ENCODE results near the gene ZNF142. TPM values are rescaled to one million over a fixed set of nuclear protein-coding genes. Genes with fewer than 3 reads are reported as not detected.

Gene ZNF142, protein sequence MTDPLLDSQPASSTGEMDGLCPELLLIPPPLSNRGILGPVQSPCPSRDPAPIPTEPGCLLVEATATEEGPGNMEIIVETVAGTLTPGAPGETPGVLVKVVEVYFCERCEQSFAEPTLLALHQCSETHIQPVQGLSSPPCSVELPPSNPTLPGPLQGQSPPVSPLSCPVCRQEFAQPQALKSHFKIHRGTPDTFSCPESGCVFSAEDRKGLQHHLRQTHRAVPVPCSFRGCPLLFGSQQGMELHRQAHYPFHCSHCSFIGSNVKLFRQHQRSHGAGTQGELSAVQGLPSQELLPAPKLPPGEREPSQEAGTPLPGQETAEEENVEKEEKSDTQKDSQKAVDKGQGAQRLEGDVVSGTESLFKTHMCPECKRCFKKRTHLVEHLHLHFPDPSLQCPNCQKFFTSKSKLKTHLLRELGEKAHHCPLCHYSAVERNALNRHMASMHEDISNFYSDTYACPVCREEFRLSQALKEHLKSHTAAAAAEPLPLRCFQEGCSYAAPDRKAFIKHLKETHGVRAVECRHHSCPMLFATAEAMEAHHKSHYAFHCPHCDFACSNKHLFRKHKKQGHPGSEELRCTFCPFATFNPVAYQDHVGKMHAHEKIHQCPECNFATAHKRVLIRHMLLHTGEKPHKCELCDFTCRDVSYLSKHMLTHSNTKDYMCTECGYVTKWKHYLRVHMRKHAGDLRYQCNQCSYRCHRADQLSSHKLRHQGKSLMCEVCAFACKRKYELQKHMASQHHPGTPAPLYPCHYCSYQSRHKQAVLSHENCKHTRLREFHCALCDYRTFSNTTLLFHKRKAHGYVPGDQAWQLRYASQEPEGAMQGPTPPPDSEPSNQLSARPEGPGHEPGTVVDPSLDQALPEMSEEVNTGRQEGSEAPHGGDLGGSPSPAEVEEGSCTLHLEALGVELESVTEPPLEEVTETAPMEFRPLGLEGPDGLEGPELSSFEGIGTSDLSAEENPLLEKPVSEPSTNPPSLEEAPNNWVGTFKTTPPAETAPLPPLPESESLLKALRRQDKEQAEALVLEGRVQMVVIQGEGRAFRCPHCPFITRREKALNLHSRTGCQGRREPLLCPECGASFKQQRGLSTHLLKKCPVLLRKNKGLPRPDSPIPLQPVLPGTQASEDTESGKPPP (N-terminal part only)
- total RNA-seq: 10 to 100 TPM; 13.2 to 46.6 (median 34.0) TPM

- ATAC-seq (peak; percentile 73 to 77), DNase-seq (peak; percentile 91 to 92)
- Histone ChIP-seq H3K4me1 (peaks cover 41 to 45% of the 10 kb centered on the region in 2 donors), H3K27ac (peak within 1 kb of the TSS; percentile 95 to 98 (median 97)), H3K36me3 (peaks cover 0 to 47% of the 10 kb centered on the region in 2 donors), H3K27me3 (no peaks in the 10 kb centered on the region), H3K9me3 (no peaks in the 10 kb centered on the region), H3K4me3 (peak within 1 kb of the TSS; percentile 76 to 93 (median 84))
- intact Hi-C loops (cut with DNase I; ENCODE audit: low total_unique reads) (loop anchor here (1.0 to 5.0 kb wide), 7 partner anchors 13 to 367 kb away; partner anchors contain the start of genes CNOT9, CTDSP1, PLCD4 and PRKAG3), in situ Hi-C loops (cut with MboI; ENCODE audit: low sequenced_read_pairs in 4 of 4) (loop anchor here in 3 of 4 donors (25.0 kb wide), 3 partner anchors 247 to 728 kb away; partner anchors contain the start of genes TMBIM1 (in 3 of the 3), VIL1 (in 2 of the 3) and DNPEP (in 1 of the 3))
- TF ChIP-seq CTCF (IDR thresholded peaks at IDR 0.05 in 4 of 5, conservative IDR thresholded peaks at IDR 0.05 in 1 of 5): no peak
- TF ChIP-seq POLR2A (IDR thresholded peaks at IDR 0.05): peak; percentile 89 to 90
Measured at GRCh38 chr2:218659258-218659987, at the start of gene ZNF142, which contains the start of gene BCS1L. Gene ZNF142, minus strand, starts transcription at chr2:218659623. Its CDS starts 3,194 bp downstream, at chr2:218656429. Gene BCS1L, plus strand, starts transcription at chr2:218659683. Its CDS starts 1,305 bp downstream, at chr2:218660988.

DNA sequence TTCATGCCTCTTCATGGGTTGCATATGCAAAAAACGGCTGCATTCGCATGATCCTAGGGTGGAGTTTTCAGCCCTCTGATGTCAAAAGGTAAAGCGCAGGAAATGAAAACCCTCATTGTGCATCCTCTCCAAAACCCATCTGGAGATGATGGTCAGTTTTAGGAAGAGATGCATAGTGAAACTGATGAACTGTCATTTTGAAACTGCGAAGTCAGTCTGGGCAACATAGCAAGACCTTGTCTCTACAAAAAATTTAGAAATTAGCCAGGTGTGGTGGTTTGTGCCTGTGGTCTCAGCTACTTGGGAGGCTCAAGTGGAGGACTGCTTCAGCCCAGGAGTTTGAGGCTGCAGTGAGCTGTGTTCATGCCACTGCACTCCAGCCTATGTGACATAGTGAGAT is 48.7 kb upstream of the ZNF142 start:
- Histone ChIP-seq H3K36me3 (no peaks in the 10 kb centered on the region), H3K27ac (no peak overlapping the region), H3K4me1 (peaks cover 9% of the 10 kb centered on the region in 2 donors), H3K9me3 (no peaks in the 10 kb centered on the region), H3K27me3 (no peaks in the 10 kb centered on the region), H3K4me3 (no peak overlapping the region)
- in situ Hi-C loops (cut with MboI; ENCODE audit: low sequenced_read_pairs in 4 of 4): no loop called here
- intact Hi-C loops (cut with DNase I; ENCODE audit: low total_unique reads): no loop called here
- no peak for ATAC-seq
- no peak for TF ChIP-seq CTCF (IDR thresholded peaks at IDR 0.05 in 4 of 5, conservative IDR thresholded peaks at IDR 0.05 in 1 of 5)
- no peak for TF ChIP-seq POLR2A (IDR thresholded peaks at IDR 0.05)
- DNase-seq: no peak

GRCh38 chr2:218703341-218703740 is 43.9 kb upstream of the ZNF142 start:
- no peak overlapping the region for H3K27ac ChIP-seq
- no peak for TF ChIP-seq CTCF (IDR thresholded peaks at IDR 0.05 in 4 of 5, conservative IDR thresholded peaks at IDR 0.05 in 1 of 5)
- no peak for TF ChIP-seq POLR2A (IDR thresholded peaks at IDR 0.05)
- peaks cover 0 to 7% of the 10 kb centered on the region in 2 donors for H3K36me3 ChIP-seq
- H3K4me1 ChIP-seq: no peaks in the 10 kb centered on the region
- no peaks in the 10 kb centered on the region for H3K9me3 ChIP-seq
- in situ Hi-C loops (cut with MboI; ENCODE audit: low sequenced_read_pairs in 4 of 4) (no loop called here), intact Hi-C loops (cut with DNase I; ENCODE audit: low total_unique reads) (no loop called here)
- ATAC-seq (no peak), DNase-seq (no peak)
- H3K27me3 ChIP-seq: no peaks in the 10 kb centered on the region
- H3K4me3 ChIP-seq: no peak overlapping the region

GRCh38 chr2:218701806-218702205 is 42.4 kb upstream of the ZNF142 start:
- no peak overlapping the region for H3K4me3 ChIP-seq
- DNase-seq (no peak), ATAC-seq (no peak)
- in situ Hi-C loops (cut with MboI; ENCODE audit: low sequenced_read_pairs in 4 of 4): no loop called here
- H3K4me1 ChIP-seq: no peaks in the 10 kb centered on the region
- H3K27ac ChIP-seq: no peak overlapping the region
- H3K36me3 ChIP-seq: peaks cover 0 to 7% of the 10 kb centered on the region in 2 donors
- no peaks in the 10 kb centered on the region for H3K27me3 ChIP-seq
- no peak for TF ChIP-seq POLR2A (IDR thresholded peaks at IDR 0.05)
- TF ChIP-seq CTCF (IDR thresholded peaks at IDR 0.05 in 4 of 5, conservative IDR thresholded peaks at IDR 0.05 in 1 of 5): no peak
- H3K9me3 ChIP-seq: no peaks in the 10 kb centered on the region
- intact Hi-C loops (cut with DNase I; ENCODE audit: low total_unique reads): no loop called here

Measured in gastrocnemius medialis (tissue), 4 donors.